SIG-M5 treated with dmso at 0.1 percent for 504 hours (cell line): ENCODE data around the gene INSRR.

Source experiments
- DNase-seq: peaks from one replicate; lab custom pipeline; 2025; ENCODE audit not compliant: unreplicated experiment; lab: John Stamatoyannopoulos, UW

INSRR gene

GRCh38 chr1:156834322-156834721 is 24.6 kb downstream of the INSRR start:
- DNase-seq = no peak

GRCh38 chr1:156833603-156834002 is 25.3 kb downstream of the INSRR start:
- no peak for DNase-seq

GRCh38 chr1:156832434-156832833 is 26.5 kb downstream of the INSRR start:
- DNase-seq = no peak

GRCh38 chr1:156828400-156829124 is 30.4 kb downstream of the INSRR start:
- DNase-seq = no peak

GRCh38 chr1:156826630-156827029 is 32.3 kb downstream of the INSRR start:
- no peak for DNase-seq

- no peak for DNase-seq
Observed at GRCh38 chr1:156823210-156823790, 35.6 kb downstream of the INSRR start.

- no peak for DNase-seq
Observed at GRCh38 chr1:156822680-156823079, 36.2 kb downstream of the INSRR start.

- DNase-seq = no peak
Observed at GRCh38 chr1:156821801-156822200, 37.1 kb downstream of the INSRR start.

GRCh38 chr1:156816561-156817328 is 42.2 kb downstream of the INSRR start, which contains the start of gene SH2D2A:
SH2D2A (minus strand) TSS chr1:156816848; CDS start chr1:156816708, 140 bp downstream.
- DNase-seq = peak; percentile 77

GRCh38 chr1:156815961-156816422 is 42.9 kb downstream of the INSRR start:
- no peak for DNase-seq

- DNase-seq = no peak
Observed at GRCh38 chr1:156815307-156815826, 43.5 kb downstream of the INSRR start.

- no peak for DNase-seq
Observed at GRCh38 chr1:156814571-156815260, 44.2 kb downstream of the INSRR start.

- DNase-seq = peak; percentile 42
Observed at GRCh38 chr1:156813750-156814570, 45.0 kb downstream of the INSRR start.

GRCh38 chr1:156813298-156813697 is 45.6 kb downstream of the INSRR start:
- no peak for DNase-seq

- no peak for DNase-seq
Observed at GRCh38 chr1:156812293-156812990, 46.5 kb downstream of the INSRR start.

- DNase-seq = no peak
Observed at GRCh38 chr1:156811168-156811567, 47.7 kb downstream of the INSRR start.

- DNase-seq = no peak
Observed at GRCh38 chr1:156809711-156810366, 49.1 kb downstream of the INSRR start.

GRCh38 chr1:156809281-156809680 is 49.6 kb downstream of the INSRR start:
- no peak for DNase-seq
